Stimulated activated CD8-positive, alpha-beta memory T cell treated with anti-CD3 and anti-CD28 coated beads, Interleukin-2, amount 100 ng/mL, for 1 hour (primary cell): ENCODE measurements around the gene TRAPPC3L.

Experiments used
- DNase-seq, 2 donors: peaks; one replicate each; pipeline ENCODE4 v3.0.0-alpha.2; 2020; ENCODE audit warnings: low read depth in 2 of 2

TRAPPC3L gene

GRCh38 chr6:116557893-116558292 lies 12.4 kb upstream of the TRAPPC3L start:
- DNase-seq: no peak

DNA sequence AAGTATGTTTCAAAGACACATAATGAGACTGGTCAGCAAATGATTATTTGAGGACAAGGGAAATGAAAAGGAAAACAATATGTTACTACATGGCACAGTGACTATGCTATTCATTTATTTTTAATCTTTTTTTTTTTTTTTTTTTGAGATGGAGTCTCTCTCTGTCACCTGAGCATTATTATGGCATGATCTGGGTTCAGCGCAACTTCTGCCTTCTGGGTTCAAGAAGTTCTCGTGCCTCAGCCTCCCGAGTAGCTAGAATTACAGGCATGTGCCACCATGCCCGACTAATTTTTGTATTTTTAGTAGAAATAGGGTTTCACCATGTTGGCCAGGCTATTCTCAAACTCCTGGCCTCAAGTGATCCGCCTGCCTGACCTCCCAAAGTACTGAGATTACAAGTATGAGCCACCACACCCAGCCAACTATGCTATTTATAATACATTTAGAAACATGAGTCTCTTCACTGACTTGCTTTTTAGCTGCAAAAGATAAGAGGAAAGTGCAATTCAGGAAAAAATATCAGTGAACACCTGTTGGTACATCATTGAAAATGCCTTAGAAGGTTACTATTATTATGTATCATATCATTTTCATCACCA lies 11.4 kb upstream of the TRAPPC3L start:
- DNase-seq: no peak

- DNase-seq: no peak
Measured at GRCh38 chr6:116556065-116556464, 10.6 kb upstream of the TRAPPC3L start.

DNA sequence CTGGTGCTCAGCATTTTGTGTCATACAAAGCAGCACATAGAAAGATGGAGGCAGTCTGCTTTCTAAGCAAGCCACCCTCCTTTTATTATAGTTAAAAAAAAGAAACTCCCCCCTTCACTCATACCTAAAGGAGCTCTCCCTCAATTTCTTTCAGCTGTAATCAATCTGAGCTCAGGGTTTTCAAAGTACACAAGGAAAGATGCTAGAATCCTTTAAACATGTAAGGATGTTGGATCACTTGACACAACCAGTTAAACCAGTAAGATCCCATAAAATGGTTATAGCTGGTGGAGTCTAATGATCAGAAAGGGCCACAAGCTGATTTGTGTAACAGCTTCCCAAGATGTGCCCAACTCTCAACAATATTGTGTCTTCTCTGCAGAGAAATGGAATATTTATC lies 8.0 kb upstream of the TRAPPC3L start, which contains the start of gene CALHM4:
CALHM4 (plus strand) TSS at position 301 of the 400 bp plus-strand sequence; CDS start at position 344, 43 bp downstream.
- no peak for DNase-seq

- DNase-seq: no peak
Measured at GRCh38 chr6:116550796-116551195, 5.3 kb upstream of the TRAPPC3L start.

GRCh38 chr6:116547358-116547757 lies 1.9 kb upstream of the TRAPPC3L start:
- no peak for DNase-seq

- no peak for DNase-seq
Measured at GRCh38 chr6:116543149-116543548, 2.3 kb downstream of the TRAPPC3L start.

DNA sequence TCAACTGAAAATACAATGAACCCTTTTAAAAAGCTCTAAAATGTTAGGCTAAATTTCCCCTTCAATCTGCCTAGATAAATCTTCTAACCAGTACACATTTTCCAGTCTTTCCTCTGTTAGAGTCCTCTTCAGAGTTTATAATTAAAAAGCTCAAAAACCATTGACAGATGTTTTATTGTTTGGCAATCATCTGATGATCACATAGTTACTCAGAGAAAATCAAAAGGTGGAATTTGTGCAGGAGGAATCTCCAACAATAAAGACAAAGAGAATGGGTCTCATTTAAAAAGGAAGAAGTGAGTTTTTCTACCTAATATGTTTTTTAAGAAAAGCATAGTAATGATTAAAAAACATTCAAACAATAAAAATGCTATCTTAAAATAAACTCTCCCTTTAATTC lies 3.1 kb downstream of the TRAPPC3L start:
- no peak for DNase-seq

DNA sequence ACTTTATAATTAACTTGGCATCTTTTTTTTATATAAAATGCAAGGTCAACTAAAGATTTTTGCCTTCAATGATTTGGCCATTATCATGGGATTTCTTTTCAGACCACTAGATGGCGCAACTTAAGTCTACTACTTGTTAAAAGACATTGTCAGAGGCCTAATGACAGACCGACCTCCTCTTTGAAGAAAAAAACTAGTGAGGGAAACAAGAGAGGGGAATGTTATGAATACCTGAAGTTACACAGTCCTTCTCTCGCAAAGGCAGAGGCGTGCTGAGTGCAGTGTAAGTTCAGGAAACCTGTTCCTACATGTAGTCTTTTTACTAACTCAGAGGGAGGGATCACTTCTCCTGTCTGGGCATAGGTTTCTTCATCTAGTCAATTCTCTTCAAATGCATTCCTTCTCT lies 9.3 kb downstream of the TRAPPC3L start:
- DNase-seq: no peak

- no peak for DNase-seq
Measured at GRCh38 chr6:116535109-116535508, 10.4 kb downstream of the TRAPPC3L start.

DNA sequence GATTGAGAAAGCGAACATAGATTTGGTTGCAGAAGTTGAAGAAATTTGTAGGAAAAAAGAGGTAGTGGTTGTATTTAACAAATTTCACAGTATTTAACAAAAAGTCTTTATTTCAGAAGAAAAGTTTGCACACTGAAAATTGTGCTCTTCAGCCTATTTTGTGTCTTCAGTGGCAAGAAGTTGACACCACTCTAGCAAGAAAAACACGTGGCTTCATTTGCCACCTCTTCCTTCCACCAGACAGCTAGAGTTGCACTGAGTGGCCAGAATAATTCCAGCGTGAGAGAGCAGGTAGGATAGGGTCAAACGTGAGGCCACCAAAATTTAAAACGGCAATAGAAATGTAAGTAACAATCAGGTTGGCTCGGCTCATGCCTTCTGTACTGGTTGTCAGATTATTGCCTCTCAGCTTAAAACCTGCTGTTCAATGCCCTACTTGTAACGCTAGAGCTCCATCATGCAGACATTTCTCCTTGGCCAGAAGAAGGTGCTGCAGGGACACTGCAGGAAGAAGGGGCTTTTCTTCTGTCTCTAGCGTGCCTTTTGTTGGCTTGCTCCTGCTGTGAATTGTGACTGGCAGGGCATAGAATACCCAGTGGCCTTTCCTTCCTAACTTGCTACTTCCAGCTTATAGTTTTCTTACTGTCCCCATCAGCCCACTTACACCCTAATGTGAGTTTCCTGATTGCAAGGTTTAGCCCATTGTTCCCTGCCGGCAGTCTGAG lies 12.1 kb downstream of the TRAPPC3L start:
- DNase-seq: no peak

DNA sequence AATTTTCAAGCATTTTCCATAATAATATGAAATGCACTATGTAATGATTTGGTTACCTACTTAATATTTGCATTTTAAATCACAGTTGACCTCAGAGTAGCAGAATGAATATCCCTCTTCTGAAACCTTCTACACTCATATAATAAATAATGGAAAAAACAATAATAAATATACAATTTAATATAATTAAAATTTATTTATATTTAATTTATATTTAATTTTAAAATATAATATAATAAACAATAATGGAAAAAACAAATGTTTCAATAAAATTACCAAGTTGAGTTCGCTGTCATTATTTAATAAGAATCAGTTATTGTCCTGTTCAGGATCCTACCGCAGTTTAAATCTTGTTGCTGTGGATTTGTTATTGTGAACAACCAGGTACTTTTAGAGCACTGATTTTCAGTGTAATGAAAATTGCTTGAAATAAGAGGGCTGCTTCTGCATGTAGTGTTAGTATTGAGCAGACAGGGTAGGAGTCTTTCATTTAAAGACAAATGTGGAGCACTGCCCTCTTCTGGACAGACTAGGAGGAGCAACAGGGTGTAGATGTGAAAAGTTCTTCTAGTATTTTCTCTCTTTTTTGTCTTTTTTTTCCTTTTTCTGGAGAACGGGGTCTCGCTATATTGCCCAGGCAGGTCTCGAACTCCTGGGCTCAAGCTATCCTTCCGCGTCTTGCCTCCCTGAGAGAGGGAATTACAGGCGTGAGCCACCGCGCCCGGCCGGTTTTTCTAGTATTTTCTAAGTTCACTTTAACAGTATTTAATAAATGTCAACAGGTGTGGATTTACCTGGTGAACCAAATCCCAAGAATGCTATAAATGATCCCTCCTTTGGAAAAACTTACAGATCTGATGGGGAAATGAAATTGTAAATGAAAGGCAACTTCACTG lies 13.6 kb downstream of the TRAPPC3L start:
- peak in 1 of 2 donors; percentile 24 for DNase-seq

- no peak for DNase-seq
Measured at GRCh38 chr6:116530436-116530835, 15.0 kb downstream of the TRAPPC3L start.

DNA sequence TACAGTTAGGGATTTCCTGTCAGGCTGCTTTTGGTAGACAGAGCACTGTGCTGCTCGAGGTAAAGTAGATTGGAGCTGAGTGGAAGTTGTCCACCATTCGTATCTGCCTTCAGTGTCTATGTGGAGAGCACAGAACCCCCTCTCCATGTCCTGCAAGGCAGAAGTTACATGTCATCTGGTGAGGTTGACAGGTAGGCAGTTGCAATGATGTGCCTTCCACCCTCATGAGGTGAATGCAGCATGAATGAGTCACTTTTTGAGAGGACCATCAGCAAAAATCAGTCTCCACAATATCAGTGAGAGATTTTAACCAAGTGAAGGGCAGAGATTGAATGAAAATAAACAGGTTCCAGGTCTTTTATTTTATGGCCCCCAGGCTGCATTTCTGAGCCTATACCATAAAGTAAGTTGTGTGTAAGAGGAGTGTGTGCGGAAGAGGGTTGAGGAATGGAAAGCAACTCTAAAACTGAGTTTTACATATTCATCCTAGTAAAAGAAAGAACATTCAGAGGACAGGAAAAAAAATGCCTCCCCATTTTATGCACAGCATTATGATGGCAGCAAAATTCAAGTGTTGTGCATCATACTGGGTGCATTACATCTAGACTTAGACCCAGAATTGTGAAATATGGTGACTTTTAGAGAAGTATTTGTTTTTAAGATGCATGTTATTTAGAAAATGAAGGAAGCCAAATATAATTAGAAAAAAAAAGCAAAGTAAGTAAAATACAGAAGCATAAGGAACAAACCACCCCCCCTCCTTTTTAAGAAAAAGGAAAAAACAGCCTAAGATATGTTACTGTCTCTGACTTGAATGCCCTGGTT lies 15.8 kb downstream of the TRAPPC3L start:
- no peak for DNase-seq

DNA sequence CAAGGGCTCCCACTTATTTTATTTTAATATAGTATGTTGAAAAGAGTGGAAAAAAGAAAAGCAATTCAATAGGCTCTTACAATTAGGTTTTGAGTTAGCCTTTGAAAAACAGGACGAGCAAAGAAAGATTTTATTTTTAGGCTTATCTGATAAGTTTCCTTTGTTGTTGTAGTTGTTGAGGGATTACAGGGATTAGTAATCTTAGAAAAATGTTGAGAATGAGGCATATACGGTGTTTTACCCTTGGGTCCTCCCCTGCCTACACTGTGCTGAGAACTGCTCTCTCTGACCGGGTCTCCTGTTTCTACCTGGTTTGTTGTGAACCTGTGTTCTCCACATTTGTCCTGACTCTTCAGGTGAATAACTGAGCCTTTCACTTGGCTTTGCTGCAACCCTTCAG lies 16.7 kb downstream of the TRAPPC3L start:
- no peak for DNase-seq

- DNase-seq: no peak
Measured at GRCh38 chr6:116528133-116528532, 17.4 kb downstream of the TRAPPC3L start.

DNA sequence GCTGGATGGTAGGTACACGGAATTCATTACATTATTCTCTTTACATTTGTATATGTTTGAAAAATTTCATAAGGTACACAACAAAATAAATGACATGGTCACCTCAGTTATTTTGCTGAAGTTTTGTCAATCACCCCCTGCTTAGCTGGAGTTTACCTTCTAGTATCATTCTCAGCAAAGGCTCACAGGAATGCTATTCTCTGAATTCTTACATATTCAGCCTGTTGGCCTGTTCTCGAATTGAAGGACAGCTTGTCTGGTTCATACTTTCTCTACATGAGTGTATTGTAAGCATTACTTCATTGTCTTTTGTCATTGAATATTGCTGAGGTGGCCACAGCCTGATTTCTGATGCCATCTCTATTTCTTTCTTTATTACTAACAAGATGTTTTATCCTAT lies 21.2 kb downstream of the TRAPPC3L start:
- DNase-seq: no peak

DNA sequence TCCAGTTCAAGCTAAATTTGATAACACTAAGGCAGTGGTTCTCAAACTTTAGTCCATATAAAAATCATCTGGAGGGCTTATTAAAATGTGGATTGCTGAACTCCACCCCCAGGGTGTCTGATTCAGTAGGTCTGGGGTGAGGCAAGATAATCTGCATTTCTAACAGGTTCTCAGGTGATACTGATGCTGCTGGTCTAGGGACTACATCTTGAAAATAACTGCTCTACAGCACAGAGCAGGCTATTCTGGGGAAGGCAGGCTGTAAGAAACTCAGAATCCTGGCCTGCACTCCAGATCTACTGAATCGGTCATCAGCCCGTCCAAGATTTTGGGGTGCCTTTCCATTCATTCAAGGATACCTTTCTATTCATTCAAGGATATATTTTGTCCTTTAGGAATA lies 22.6 kb downstream of the TRAPPC3L start:
- no peak for DNase-seq

- no peak for DNase-seq
Measured at GRCh38 chr6:116518621-116519368, 26.7 kb downstream of the TRAPPC3L start.

- no peak for DNase-seq
Measured at GRCh38 chr6:116515141-116515540, 30.3 kb downstream of the TRAPPC3L start.

DNA sequence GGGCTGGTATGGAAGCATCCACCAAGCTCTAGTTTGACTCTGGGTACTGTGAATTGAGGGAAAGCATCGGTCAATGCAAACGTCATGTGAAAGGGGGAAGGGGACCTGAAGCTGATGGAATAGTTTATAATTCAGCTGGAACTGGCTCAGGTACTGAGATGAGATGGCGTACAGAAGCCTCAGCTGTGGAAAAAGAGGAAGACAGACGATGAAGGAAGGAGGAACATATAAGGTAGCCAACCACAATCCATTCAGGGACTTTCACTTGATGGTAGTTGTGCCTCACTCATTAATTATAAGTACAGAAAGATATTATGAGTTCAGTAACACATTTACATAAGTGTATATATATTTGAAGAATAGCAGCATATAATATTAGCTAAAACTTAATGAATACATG lies 31.4 kb downstream of the TRAPPC3L start:
- DNase-seq: no peak
